Progenitor cell of endocrine pancreas (in vitro differentiated cells): ENCODE measurements around the gene UMOD. TPM values are rescaled to one million over a fixed set of nuclear protein-coding genes. Genes with fewer than 3 reads are reported as not detected.

ENCODE experiments used
- DNase-seq: peaks from one replicate; pipeline ENCODE4 v3.0.0; 2021; ENCODE audit warnings: low spot score; ENCODE audit not compliant: unreplicated experiment
- H3K27ac Mint-ChIP-seq: 2 replicates; pipeline ENCODE4 v1.8.0; 2021; ENCODE audit warnings: mild to moderate bottlenecking, moderate library complexity, mixed read lengths
- H3K27me3 Mint-ChIP-seq: 2 replicates; pipeline ENCODE4 v1.8.0; 2021; ENCODE audit warnings: mixed read lengths
- H3K36me3 Mint-ChIP-seq: 2 replicates; pipeline ENCODE4 v1.8.0; 2022; ENCODE audit warnings: mixed read lengths; ENCODE audit not compliant: insufficient read depth
- H3K4me1 Mint-ChIP-seq: 2 replicates; pipeline ENCODE4 v1.8.0; 2021; ENCODE audit warnings: low read depth, mixed read lengths
- H3K4me3 Mint-ChIP-seq: 2 replicates; pipeline ENCODE4 v1.8.0; 2021; ENCODE audit warnings: low read depth, mild to moderate bottlenecking, moderate library complexity, mixed read lengths
- H3K9me3 Mint-ChIP-seq: 2 replicates; pipeline ENCODE4 v1.8.0; 2021; ENCODE audit warnings: low read depth, mixed read lengths
- CTCF ChIP-seq: fragments of 200-600 bp; sonication (generic); IDR thresholded peaks from one replicate; pipeline ENCODE4 v1.5.0; 2021; ENCODE audit warnings: antibody characterized with exemption, mild to moderate bottlenecking; ENCODE audit not compliant: unreplicated experiment
- total RNA-seq: library from RNA; stranded (reverse); gene quantifications from 2 replicates; pipeline ENCODE4 v1.2.1, GENCODE V29; 2021

UMOD gene
- total RNA-seq, 1 donor from 2014 or later, result not detected

- peaks cover 9% of the 10 kb centered on the region for H3K4me1 Mint-ChIP-seq
- no peak for TF ChIP-seq CTCF
- H3K36me3 Mint-ChIP-seq, result no peaks in the 10 kb centered on the region
- H3K27ac Mint-ChIP-seq, result no peak overlapping the region
- DNase-seq, result no peak
- H3K4me3 Mint-ChIP-seq, result no peak overlapping the region
- no peaks in the 10 kb centered on the region for H3K27me3 Mint-ChIP-seq
- no peaks in the 10 kb centered on the region for H3K9me3 Mint-ChIP-seq
These were observed 45.1 kb upstream of the UMOD start for GRCh38 chr16:20397468-20398074.

- H3K9me3 Mint-ChIP-seq, result no peaks in the 10 kb centered on the region
- TF ChIP-seq CTCF, result no peak
- DNase-seq, result no peak
- H3K27ac Mint-ChIP-seq, result no peak overlapping the region
- H3K27me3 Mint-ChIP-seq, result no peaks in the 10 kb centered on the region
- H3K4me3 Mint-ChIP-seq, result no peak overlapping the region
- H3K4me1 Mint-ChIP-seq, result peaks cover 7% of the 10 kb centered on the region
- no peaks in the 10 kb centered on the region for H3K36me3 Mint-ChIP-seq
These were observed 44.4 kb upstream of the UMOD start for GRCh38 chr16:20396846-20397467.

GRCh38 chr16:20395946-20396345, 43.4 kb upstream of the UMOD start:
- Mint-ChIP-seq H3K4me3 (no peak overlapping the region), H3K27me3 (no peaks in the 10 kb centered on the region), H3K36me3 (no peaks in the 10 kb centered on the region), H3K4me1 (peaks cover 7% of the 10 kb centered on the region), H3K9me3 (no peaks in the 10 kb centered on the region), H3K27ac (no peak overlapping the region)
- no peak for TF ChIP-seq CTCF
- DNase-seq, result no peak

GRCh38 chr16:20393801-20394577, 41.5 kb upstream of the UMOD start:
- no peak overlapping the region for H3K4me3 Mint-ChIP-seq
- no peaks in the 10 kb centered on the region for H3K27me3 Mint-ChIP-seq
- no peak for DNase-seq
- no peaks in the 10 kb centered on the region for H3K9me3 Mint-ChIP-seq
- TF ChIP-seq CTCF, result no peak
- no peaks in the 10 kb centered on the region for H3K36me3 Mint-ChIP-seq
- H3K4me1 Mint-ChIP-seq, result peaks cover 7% of the 10 kb centered on the region
- no peak overlapping the region for H3K27ac Mint-ChIP-seq

GRCh38 chr16:20391045-20391444, 38.5 kb upstream of the UMOD start:
- no peaks in the 10 kb centered on the region for H3K36me3 Mint-ChIP-seq
- H3K4me3 Mint-ChIP-seq, result no peak overlapping the region
- no peak overlapping the region for H3K27ac Mint-ChIP-seq
- no peaks in the 10 kb centered on the region for H3K9me3 Mint-ChIP-seq
- no peak for TF ChIP-seq CTCF
- no peak for DNase-seq
- peaks cover 17% of the 10 kb centered on the region for H3K4me1 Mint-ChIP-seq
- no peaks in the 10 kb centered on the region for H3K27me3 Mint-ChIP-seq
